Omental fat pad (tissue), 4 donors: ENCODE results near the gene ACOT11. TPM values are rescaled to one million over a fixed set of nuclear protein-coding genes. Genes with fewer than 3 reads are reported as not detected.

Source experiments
- ATAC-seq: fragments of 150-250 bp; one replicate; pipeline ENCODE4 v1.9.1; 2016; ENCODE audit warnings: mild to moderate bottlenecking, moderate library complexity; ENCODE audit not compliant: low FRiP score
- DNase-seq: peaks from one replicate; pipeline ENCODE4 v3.0.0-alpha.2; 2019; ENCODE audit warnings: low spot score
- total RNA-seq, 4 donors: library from RNA; depleted of rRNA; stranded (reverse); fragments of >200 nt; gene quantifications; one replicate each; pipeline ENCODE4 v1.1.0, GENCODE V29; 2016
- TF ChIP-seq, protein P1 (sequence below), 3 donors: fragments of 450-650 bp; IDR thresholded peaks; one replicate each; pipeline ENCODE4 v1.5.1; 2016 to 2017; ENCODE audit warnings: antibody characterized with exemption in 3 of 3, mild to moderate bottlenecking in 3 of 3, moderate library complexity in 2 of 3

The ACOT11 gene
- total RNA-seq, 4 donors from 2014 or later = 1.4 to 3.8 (median 3.2) TPM

DNA sequence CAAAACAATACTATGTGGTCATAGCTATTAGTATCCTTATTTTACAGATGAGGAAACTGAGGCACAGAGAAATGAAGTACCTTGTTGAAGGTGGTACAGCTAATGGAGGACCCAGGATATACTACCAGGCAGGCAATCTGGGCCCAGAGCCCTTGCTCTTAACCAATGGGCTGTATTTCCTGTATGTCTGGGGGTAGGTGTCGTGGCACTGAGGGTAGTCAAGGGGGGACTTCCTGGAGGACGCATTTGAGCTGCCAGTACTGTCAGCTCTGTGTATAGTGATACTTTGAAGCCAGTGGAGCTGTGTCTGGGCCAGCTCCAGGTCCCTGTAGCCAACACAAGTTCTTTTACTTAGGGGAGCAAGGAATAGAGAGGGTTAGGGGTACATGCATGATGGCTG is 40.3 kb downstream of the ACOT11 start:
- no peak for DNase-seq
- TF ChIP-seq, protein P1, sequence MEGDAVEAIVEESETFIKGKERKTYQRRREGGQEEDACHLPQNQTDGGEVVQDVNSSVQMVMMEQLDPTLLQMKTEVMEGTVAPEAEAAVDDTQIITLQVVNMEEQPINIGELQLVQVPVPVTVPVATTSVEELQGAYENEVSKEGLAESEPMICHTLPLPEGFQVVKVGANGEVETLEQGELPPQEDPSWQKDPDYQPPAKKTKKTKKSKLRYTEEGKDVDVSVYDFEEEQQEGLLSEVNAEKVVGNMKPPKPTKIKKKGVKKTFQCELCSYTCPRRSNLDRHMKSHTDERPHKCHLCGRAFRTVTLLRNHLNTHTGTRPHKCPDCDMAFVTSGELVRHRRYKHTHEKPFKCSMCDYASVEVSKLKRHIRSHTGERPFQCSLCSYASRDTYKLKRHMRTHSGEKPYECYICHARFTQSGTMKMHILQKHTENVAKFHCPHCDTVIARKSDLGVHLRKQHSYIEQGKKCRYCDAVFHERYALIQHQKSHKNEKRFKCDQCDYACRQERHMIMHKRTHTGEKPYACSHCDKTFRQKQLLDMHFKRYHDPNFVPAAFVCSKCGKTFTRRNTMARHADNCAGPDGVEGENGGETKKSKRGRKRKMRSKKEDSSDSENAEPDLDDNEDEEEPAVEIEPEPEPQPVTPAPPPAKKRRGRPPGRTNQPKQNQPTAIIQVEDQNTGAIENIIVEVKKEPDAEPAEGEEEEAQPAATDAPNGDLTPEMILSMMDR (IDR thresholded peaks at IDR 0.05) = no peak
- no peak for ATAC-seq

GRCh38 chr1:54591127-54591756 is 43.2 kb downstream of the ACOT11 start:
- no peak for DNase-seq
- ATAC-seq = no peak
- TF ChIP-seq, protein P1 (IDR thresholded peaks at IDR 0.05) = no peak

- TF ChIP-seq, protein P1 (IDR thresholded peaks at IDR 0.05) = no peak
- no peak for DNase-seq
- ATAC-seq = no peak
Measured at GRCh38 chr1:54593571-54594160, 45.6 kb downstream of the ACOT11 start.

- no peak for DNase-seq
- no peak for ATAC-seq
- TF ChIP-seq, protein P1 (IDR thresholded peaks at IDR 0.05) = no peak
Measured at GRCh38 chr1:54594463-54594862, 46.4 kb downstream of the ACOT11 start.

DNA sequence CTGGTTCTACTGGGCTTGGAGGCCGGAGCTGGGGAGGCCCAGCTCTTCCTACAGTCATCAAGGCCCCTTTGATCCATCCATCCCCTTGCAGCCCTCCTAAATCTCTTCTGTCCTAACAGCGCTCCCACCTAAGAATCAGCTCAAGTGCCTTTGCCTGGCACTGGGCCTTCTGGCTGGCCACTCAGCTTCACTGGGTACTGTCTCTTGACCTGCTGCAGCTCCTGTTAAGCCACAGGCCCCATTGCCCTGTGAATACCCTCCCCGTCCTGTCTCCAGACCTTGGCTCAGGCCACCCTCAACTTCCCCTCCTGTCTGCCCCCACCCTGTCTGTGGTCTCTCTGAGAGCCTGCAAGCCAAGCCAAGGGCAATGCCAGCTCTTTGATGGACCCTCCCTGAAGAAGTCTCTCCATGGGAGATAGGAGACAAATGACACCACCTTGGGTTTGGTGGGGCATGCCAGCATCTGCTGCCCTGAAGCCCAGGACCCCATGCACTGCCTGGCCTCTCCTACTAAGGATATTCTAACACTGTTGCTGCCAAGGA is 48.0 kb downstream of the ACOT11 start:
- no peak for DNase-seq
- no peak for ATAC-seq
- TF ChIP-seq, protein P1 (IDR thresholded peaks at IDR 0.05) = no peak

- TF ChIP-seq, protein P1 (IDR thresholded peaks at IDR 0.05) = no peak
- DNase-seq (no peak), ATAC-seq (no peak)
Measured at GRCh38 chr1:54596756-54597155, 48.7 kb downstream of the ACOT11 start.
